Panc1 (cell line): ENCODE data around the gene CMIP. TPM values are rescaled to one million over a fixed set of nuclear protein-coding genes. Genes with fewer than 3 reads are reported as not detected.

ENCODE experiments used
- ATAC-seq: fragments of 200-7000 bp; cut with Tn5 transposase; 2 replicates; pipeline ENCODE4 v1.9.1; 2020; ENCODE audit warnings: mild to moderate bottlenecking, moderate library complexity
- BruUV-seq: library from RNA; stranded (reverse); fragments of 400-500 nt; replicated peaks from 2 replicates; lab custom pipeline; 2021; lab: Mats Ljungman, UMichigan
- CTCF ChIA-PET: fragments of 300-600 bp; sonication (Branson Sonifier 250); formaldehyde crosslinking; loops from one replicate; lab custom pipeline; 2022; ENCODE audit warnings: antibody characterized with exemption; lab: Charles Lee
- POLR2A ChIA-PET: fragments of 300-600 bp; sonication (Branson Sonifier 250); formaldehyde crosslinking; loops from one replicate; lab custom pipeline; 2022; ENCODE audit warnings: antibody characterized with exemption; lab: Charles Lee
- DNase-seq: peaks from one replicate; pipeline ENCODE4 v3.0.0-alpha.2; 2010; ENCODE audit warnings: low read depth, low spot score
- H3K27ac ChIP-seq: 2 replicates; pipeline ENCODE4 v1.5.1; 2011; ENCODE audit warnings: mild to moderate bottlenecking, low read length, inconsistent platforms
- H3K27me3 ChIP-seq: fragments of 200-500 bp; sonication (Bioruptor generic); 2 replicates; pipeline ENCODE4 v1.6.0; 2014; ENCODE audit warnings: low read length, inconsistent platforms; ENCODE audit not compliant: control insufficient read depth, insufficient read depth
- H3K36me3 ChIP-seq: fragments of 200-500 bp; sonication (Bioruptor generic); 2 replicates; pipeline ENCODE4 v1.5.1; 2014; ENCODE audit warnings: inconsistent platforms, mild to moderate bottlenecking, low read length, moderate library complexity; ENCODE audit not compliant: control insufficient read depth, insufficient read depth
- H3K4me1 ChIP-seq: 2 replicates; pipeline ENCODE4 v1.5.1; 2011; ENCODE audit warnings: inconsistent platforms, mild to moderate bottlenecking, low read length, moderate library complexity; ENCODE audit not compliant: control insufficient read depth, insufficient read depth
- H3K4me3 ChIP-seq, 2 experiments: 2 replicates each; pipeline ENCODE4 v1.5.1; 2011 to 2012; ENCODE audit warnings: low read depth in 2 of 2, low read length in 2 of 2, mild to moderate bottlenecking in 2 of 2, inconsistent platforms in 1 of 2, moderate library complexity in 1 of 2
- H3K9me3 ChIP-seq: fragments of 200-500 bp; sonication (Bioruptor generic); 2 replicates; pipeline ENCODE4 v1.5.1; 2014; ENCODE audit warnings: low read depth, mild to moderate bottlenecking, inconsistent platforms, low read length, moderate library complexity; ENCODE audit not compliant: control insufficient read depth, insufficient read depth
- CTCF ChIP-seq: fragments of 450-650 bp; IDR thresholded peaks from 2 replicates; pipeline ENCODE4 v1.5.1; 2017; ENCODE audit warnings: mild to moderate bottlenecking
- POLR2AphosphoS5 ChIP-seq: IDR thresholded peaks from 2 replicates; pipeline ENCODE4 v1.6.1; 2012; ENCODE audit warnings: mild to moderate bottlenecking, low read depth, low read length, moderate library complexity
- REST ChIP-seq, 2 experiments: IDR thresholded peaks; 2 replicates each; pipeline ENCODE4 v1.6.1; 2011 to 2012; ENCODE audit warnings: low read depth in 2 of 2, control low read depth in 1 of 2, low read length in 1 of 2, mild to moderate bottlenecking in 1 of 2, moderate library complexity in 1 of 2; ENCODE audit not compliant: insufficient read depth in 1 of 2
- SIN3A ChIP-seq: IDR thresholded peaks from 2 replicates; pipeline ENCODE4 v1.6.1; 2012; ENCODE audit warnings: low read depth, mild to moderate bottlenecking, low read length, moderate library complexity, borderline replicate concordance; ENCODE audit not compliant: insufficient read depth
- TCF7L2 ChIP-seq: IDR thresholded peaks from 2 replicates; pipeline ENCODE4 v1.6.1; 2011; ENCODE audit warnings: mild to moderate bottlenecking, low read depth, low read length, inconsistent platforms
- in situ Hi-C: cut with HindIII; loops from 2 replicates; pipeline ENCODE4 v1.10.0; 2016; ENCODE audit warnings: low sequenced_read_pairs, low pct_unique_long_range_greater_than_20kb
- intact Hi-C: fragments of 100-400 bp; cut with micrococcal nuclease; formaldehyde crosslinking; loops from one replicate; pipeline ENCODE4 v1.10.0; 2022; ENCODE audit not compliant: unreplicated experiment
- total RNA-seq: library from RNA; stranded (reverse); gene quantifications from one replicate; pipeline ENCODE4 v1.2.1, GENCODE V29; 2021; ENCODE audit not compliant: unreplicated experiment

Gene CMIP
- total RNA-seq, 1 experiment from 2014 or later, result 49.7 TPM

GRCh38 chr16:81583893-81584631, 139.5 kb downstream of the CMIP start:
- peaks cover 80% of the 10 kb centered on the region for H3K4me1 ChIP-seq
- H3K9me3 ChIP-seq, result no peaks in the 10 kb centered on the region
- no TSS peak for BruUV-seq
- in situ Hi-C loops (no loop called here), intact Hi-C loops (loop anchor here (10.0 kb wide), 2 partner anchors 89 to 179 kb away; no protein-coding TSS in a partner anchor)
- H3K36me3 ChIP-seq, result no peaks in the 10 kb centered on the region
- DNase-seq (peak; percentile 67), ATAC-seq (no peak)
- no peak overlapping the region for H3K4me3 ChIP-seq
- H3K27me3 ChIP-seq, result no peaks in the 10 kb centered on the region
- ChIA-PET CTCF (no interaction called here), POLR2A (no interaction called here)
- H3K27ac ChIP-seq, result peak overlapping the region; percentile 78
- no peak for TF ChIP-seq CTCF
- no peak for TF ChIP-seq REST (IDR thresholded peaks at IDR 0.05; ENCODE audit: insufficient read depth in 1 of 2, low read depth in 2 of 2, low read length in 1 of 2)
- no peak for TF ChIP-seq POLR2AphosphoS5
- TF ChIP-seq SIN3A, result no peak
- no peak for TF ChIP-seq TCF7L2

GRCh38 chr16:81585785-81586184, 141.2 kb downstream of the CMIP start:
- no peak overlapping the region; a peak in 1 of 4 replicates for H3K4me3 ChIP-seq
- no TSS peak for BruUV-seq
- TF ChIP-seq CTCF, result peak; percentile 82
- TF ChIP-seq REST (IDR thresholded peaks at IDR 0.05; ENCODE audit: insufficient read depth in 1 of 2, low read depth in 2 of 2, low read length in 1 of 2), result no peak
- DNase-seq (no peak), ATAC-seq (peak; percentile 48)
- H3K36me3 ChIP-seq, result no peaks in the 10 kb centered on the region
- no peaks in the 10 kb centered on the region for H3K27me3 ChIP-seq
- ChIA-PET POLR2A (interaction anchor here (0.6 kb wide), 1 partner anchor 86 kb away, joined by 12 read pairs; no protein-coding TSS in a partner anchor), CTCF (interaction anchor here (0.6 kb wide), 3 partner anchors 35 to 182 kb away, joined by 4 to 8 read pairs (median 8); no protein-coding TSS in a partner anchor)
- in situ Hi-C loops, result no loop called here
- peaks cover 72% of the 10 kb centered on the region for H3K4me1 ChIP-seq
- H3K9me3 ChIP-seq, result no peaks in the 10 kb centered on the region
- intact Hi-C loops, result loop anchor here (10.0 kb wide), 2 partner anchors 91 to 181 kb away; no protein-coding TSS in a partner anchor
- peak overlapping the region; percentile 91 for H3K27ac ChIP-seq
